ENCODE data around the gene ATP8B1.
"Not testable (repeated sequence)": the region's sequence is repeated elsewhere in the genome, so short reads cannot be mapped to it uniquely, and the experiment has no call there.

DNA sequence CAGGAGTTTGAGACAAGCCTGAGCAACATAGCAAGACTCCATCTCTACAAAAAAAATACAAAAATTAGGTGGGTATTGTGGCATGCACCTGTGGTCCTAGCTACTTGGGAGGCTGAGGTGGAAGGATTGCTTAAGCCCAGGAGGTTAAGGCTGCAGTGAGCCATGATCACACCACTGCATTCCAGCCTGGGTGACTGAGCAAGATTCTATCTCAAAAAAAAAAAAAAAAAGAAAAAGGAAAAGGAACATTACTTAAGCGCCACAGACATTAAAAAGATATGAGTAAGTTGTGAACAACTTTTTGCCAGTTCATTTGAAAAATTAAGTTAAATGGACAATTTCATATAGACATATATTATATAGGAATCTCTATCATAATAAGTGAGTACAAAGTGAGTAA is 45.3 kb upstream of the ATP8B1 start:
- TF ChIP-seq, protein P1, sequence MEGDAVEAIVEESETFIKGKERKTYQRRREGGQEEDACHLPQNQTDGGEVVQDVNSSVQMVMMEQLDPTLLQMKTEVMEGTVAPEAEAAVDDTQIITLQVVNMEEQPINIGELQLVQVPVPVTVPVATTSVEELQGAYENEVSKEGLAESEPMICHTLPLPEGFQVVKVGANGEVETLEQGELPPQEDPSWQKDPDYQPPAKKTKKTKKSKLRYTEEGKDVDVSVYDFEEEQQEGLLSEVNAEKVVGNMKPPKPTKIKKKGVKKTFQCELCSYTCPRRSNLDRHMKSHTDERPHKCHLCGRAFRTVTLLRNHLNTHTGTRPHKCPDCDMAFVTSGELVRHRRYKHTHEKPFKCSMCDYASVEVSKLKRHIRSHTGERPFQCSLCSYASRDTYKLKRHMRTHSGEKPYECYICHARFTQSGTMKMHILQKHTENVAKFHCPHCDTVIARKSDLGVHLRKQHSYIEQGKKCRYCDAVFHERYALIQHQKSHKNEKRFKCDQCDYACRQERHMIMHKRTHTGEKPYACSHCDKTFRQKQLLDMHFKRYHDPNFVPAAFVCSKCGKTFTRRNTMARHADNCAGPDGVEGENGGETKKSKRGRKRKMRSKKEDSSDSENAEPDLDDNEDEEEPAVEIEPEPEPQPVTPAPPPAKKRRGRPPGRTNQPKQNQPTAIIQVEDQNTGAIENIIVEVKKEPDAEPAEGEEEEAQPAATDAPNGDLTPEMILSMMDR (IDR thresholded peaks at IDR 0.05 in 4 of 5, conservative IDR thresholded peaks at IDR 0.05 in 1 of 5), result not testable (repeated sequence)
- TF ChIP-seq POLR2A (IDR thresholded peaks at IDR 0.05), result not testable (repeated sequence)

Measured in gastrocnemius medialis (tissue), 4 donors.